Activated CD4-positive, CD25-positive, alpha-beta regulatory T cell (primary cell): Measurements from ENCODE around the gene CD2.
A peak's percentile ranks its signal among the peaks of the same experiment; 100 is the strongest.
"Not testable (repeated sequence)": the region's sequence is repeated elsewhere in the genome, so short reads cannot be mapped to it uniquely, and the experiment has no call there.

Experiments used
- DNase-seq, 4 experiments: peaks; one replicate each; lab custom pipeline; 2025; lab: John Stamatoyannopoulos, UW

Gene CD2

DNA sequence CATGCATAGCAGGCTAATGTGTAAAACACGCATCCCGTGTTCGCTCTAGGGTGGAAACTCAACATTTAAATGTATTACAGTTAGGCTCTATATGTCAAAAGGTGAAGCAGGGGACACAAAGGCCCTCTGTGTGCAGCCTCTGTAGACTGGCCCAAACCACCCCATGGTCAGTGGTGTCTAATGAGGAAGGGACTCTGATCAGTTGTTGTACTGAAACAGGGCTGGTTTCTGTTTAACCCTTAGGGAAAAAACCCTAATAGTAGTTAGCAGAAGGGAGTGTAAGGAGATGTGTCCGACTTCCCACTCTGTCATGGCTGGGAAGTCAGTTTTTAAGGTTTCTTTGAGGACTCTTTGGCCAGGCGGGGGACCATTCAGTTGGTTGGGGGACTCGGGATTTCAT is 21.5 kb upstream of the CD2 start:
- no peak for DNase-seq

GRCh38 chr1:116733476-116734365 is 20.5 kb upstream of the CD2 start:
- no peak for DNase-seq

DNA sequence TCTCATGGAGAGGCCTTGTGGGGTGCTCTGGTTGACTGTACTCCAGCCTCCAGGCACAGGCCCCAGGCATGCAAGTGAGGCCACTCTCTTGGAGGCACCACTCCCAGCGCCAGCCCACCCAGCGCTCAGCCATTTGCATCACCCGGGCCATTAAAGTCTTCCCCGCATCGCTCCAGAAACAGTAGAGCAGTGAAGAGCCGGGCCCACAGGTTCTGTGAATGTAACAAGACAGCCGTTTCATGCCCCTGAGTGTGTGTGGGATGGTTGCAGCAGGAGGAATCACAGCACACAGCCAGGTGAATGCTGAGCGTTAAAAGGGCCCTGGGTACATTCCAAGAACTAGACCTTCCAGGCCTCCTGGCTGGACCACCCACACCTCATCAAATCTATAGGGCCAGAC is 19.0 kb upstream of the CD2 start:
- DNase-seq = no peak

GRCh38 chr1:116737020-116737854 is 17.0 kb upstream of the CD2 start:
- DNase-seq = peak; percentile 37 to 59 (median 46)

- no peak for DNase-seq
Observed at GRCh38 chr1:116737855-116738321, 16.3 kb upstream of the CD2 start.

- DNase-seq = peak in 1 of 4 experiments; percentile 20
Observed at GRCh38 chr1:116738673-116739370, 15.4 kb upstream of the CD2 start.

GRCh38 chr1:116739371-116740012 is 14.7 kb upstream of the CD2 start:
- no peak for DNase-seq

DNA sequence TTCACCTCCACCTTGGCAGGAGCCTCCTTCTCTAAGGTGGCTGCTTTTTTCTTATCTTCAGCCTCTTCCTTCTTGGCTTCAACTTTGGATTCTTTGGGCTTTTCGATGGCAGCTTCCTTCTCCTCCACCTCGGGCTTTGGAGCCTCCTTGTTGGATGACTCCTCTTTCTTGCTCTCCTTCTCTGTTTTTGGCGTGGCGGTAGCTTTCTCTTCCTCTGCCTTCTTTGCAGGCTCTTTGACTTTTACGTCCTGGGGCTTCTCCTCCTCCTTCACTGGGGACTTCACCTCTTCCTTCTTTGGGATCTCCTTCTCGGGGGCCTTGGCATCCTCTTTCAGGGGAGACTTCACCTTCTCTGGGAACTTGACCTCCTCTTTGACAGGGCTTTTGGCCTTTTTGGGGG is 13.9 kb upstream of the CD2 start:
- DNase-seq = no peak

GRCh38 chr1:116740746-116741145 is 13.5 kb upstream of the CD2 start:
- no peak for DNase-seq

GRCh38 chr1:116741836-116742565 is 12.2 kb upstream of the CD2 start:
- no peak for DNase-seq

GRCh38 chr1:116743535-116743934 is 10.7 kb upstream of the CD2 start:
- no peak for DNase-seq

- DNase-seq = no peak
Observed at GRCh38 chr1:116748272-116748671, 6.0 kb upstream of the CD2 start.

DNA sequence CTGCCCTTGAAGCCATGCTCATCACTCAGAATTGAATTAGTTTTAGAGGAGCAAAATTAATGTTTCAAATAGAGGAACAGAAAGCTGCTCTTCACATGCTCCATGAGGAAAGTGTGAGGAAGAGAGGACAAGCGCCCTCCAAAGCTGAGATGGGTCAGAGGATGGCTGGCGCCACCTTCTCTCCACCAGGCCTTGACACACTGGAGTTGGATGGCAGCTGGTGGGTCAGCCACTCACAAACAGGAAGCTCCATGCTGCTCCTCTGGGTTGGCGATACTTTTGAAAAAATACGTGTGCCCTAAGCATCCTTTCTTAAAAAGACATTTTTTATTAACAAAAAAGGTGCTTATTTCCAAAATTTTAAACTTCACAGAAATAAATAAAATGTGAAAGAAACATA is 3.1 kb upstream of the CD2 start:
- DNase-seq = no peak

- no peak for DNase-seq
Observed at GRCh38 chr1:116751621-116752020, 2.6 kb upstream of the CD2 start.

DNA sequence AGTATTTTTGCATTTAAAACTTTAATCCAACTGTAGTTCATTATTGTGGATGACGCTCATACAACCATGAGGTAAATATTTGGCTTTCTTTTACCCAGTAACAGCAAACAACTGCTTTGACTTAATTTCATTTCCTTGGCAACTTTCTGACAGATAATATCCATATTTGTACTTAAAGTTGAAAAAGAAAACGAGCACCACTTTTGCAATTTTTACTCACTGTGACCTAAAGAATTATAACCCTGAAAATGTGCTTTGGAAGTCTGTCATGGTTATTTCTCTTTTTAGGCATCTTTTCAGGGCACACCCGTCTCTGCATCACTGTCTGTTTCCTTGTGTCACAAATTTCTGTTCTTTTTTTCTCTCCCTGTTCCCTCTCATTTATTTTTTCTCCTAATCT is 918 bp upstream of the CD2 start:
- DNase-seq = no peak

GRCh38 chr1:116755066-116755465 is 836 bp downstream of the CD2 start:
- DNase-seq = no peak

GRCh38 chr1:116755681-116756080 is 1.5 kb downstream of the CD2 start:
- DNase-seq = no peak

GRCh38 chr1:116756092-116756491 is 1.9 kb downstream of the CD2 start:
- not testable (repeated sequence) for DNase-seq

DNA sequence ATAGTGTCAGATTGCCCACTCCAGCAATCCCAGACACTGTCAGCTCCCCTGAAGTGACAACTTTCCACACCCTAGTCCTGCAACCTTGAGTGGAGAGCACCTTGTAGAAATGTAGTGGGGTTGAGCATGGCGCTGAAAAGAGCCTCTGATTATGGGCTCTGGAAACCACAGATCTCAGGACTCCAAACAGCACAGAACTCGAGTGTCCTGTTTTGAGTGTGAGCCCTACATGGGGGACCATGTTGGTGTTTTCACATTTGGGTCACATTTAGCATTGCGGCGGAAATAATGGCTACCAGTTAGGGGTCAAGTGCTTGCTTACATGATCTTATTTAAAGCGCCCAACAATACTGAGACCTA is 4.2 kb downstream of the CD2 start:
- not testable (repeated sequence) for DNase-seq

GRCh38 chr1:116759636-116760035 is 5.4 kb downstream of the CD2 start:
- DNase-seq = no peak

DNA sequence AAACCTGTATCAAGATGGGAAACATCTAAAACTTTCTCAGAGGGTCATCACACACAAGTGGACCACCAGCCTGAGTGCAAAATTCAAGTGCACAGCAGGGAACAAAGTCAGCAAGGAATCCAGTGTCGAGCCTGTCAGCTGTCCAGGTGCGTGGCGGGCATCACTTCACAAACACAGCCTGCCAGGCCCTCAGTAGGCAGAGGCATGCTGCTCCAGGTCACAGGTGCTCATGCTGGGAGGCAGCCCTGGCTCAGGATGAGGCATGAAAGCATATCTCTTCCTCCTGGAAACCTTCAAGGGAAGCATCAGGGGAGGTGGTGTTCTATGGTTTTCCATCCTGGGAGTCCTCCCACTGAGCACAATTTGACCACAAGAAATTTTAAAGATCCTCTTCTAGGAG is 6.3 kb downstream of the CD2 start:
- no peak for DNase-seq
